SK-N-SH (cell line): ENCODE results near the gene COPS4. TPM values are rescaled to one million over a fixed set of nuclear protein-coding genes. Genes with fewer than 3 reads are reported as not detected.

ENCODE experiments used
- CTCF ChIA-PET: fragments of 300-600, 350-600 bp; formaldehyde crosslinking; extraction: SDS; loops from one replicate; lab custom pipeline; 2021; lab: Yijun Ruan, JAX
- POLR2A ChIA-PET: fragments of 350-600 bp; sonication (Branson Sonifier 250); formaldehyde crosslinking; extraction: SDS; loops from one replicate; lab custom pipeline; 2020; ENCODE audit warnings: antibody characterized with exemption, inconsistent platforms; lab: Yijun Ruan, JAX
- DNase-seq: peaks from one replicate; pipeline ENCODE4 v3.0.0; 2012
- H2AFZ ChIP-seq: fragments of 200-600 bp; sonication (generic); 2 replicates; pipeline ENCODE4 v1.8.1; 2016; ENCODE audit warnings: antibody characterized with exemption, mild to moderate bottlenecking, low read depth
- H3F3A ChIP-seq: fragments of 200-600 bp; sonication (generic); replicated peaks from 2 replicates; pipeline ENCODE3; 2016; ENCODE audit warnings: antibody characterized with exemption, mild to moderate bottlenecking; ENCODE audit not compliant: insufficient read depth
- H3K27ac ChIP-seq, 2 experiments: fragments of 200-500 bp in 1 of 2; fragments of 200-600 bp in 1 of 2; sonication (Bioruptor generic) in 1 of 2; sonication (generic), shearing (Covaris generic) in 1 of 2; 2 replicates each; pipeline versions ENCODE4 v1.5.1 to v1.6.1; 2014 to 2016; ENCODE audit warnings: low read depth in 2 of 2, inconsistent platforms in 1 of 2, low read length in 1 of 2, mild to moderate bottlenecking in 1 of 2, mixed read lengths in 1 of 2
- H3K27me3 ChIP-seq: fragments of 200-600 bp; sonication (generic), shearing (Covaris generic); 2 replicates; pipeline ENCODE4 v1.6.1; 2016; ENCODE audit warnings: mixed run types; ENCODE audit not compliant: insufficient read depth
- H3K36me3 ChIP-seq, 2 experiments: fragments of 200-500 bp in 1 of 2; fragments of 200-600 bp in 1 of 2; sonication (Bioruptor generic) in 1 of 2; sonication (generic) in 1 of 2; replicated peaks in 1 of 2; 2 replicates each; pipeline versions ENCODE3 to v1.5.1; 2014 to 2016; ENCODE audit warnings: low read length in 1 of 2, mild to moderate bottlenecking in 1 of 2; ENCODE audit not compliant: insufficient read depth in 2 of 2, control insufficient read depth in 1 of 2
- H3K4me1 ChIP-seq, 2 experiments: fragments of 200-500 bp in 1 of 2; fragments of 200-600 bp in 1 of 2; sonication (Bioruptor generic) in 1 of 2; sonication (generic), shearing (Covaris generic) in 1 of 2; 2 replicates each; pipeline versions ENCODE4 v1.5.1 to v1.6.1; 2014 to 2016; ENCODE audit warnings: low read depth in 1 of 2, low read length in 1 of 2, mixed run types in 1 of 2; ENCODE audit not compliant: insufficient read depth in 2 of 2, control insufficient read depth in 1 of 2
- H3K4me2 ChIP-seq: fragments of 200-600 bp; sonication (generic), shearing (Covaris generic); 2 replicates; pipeline ENCODE4 v1.6.1; 2017; ENCODE audit warnings: mixed run types
- H3K4me3 ChIP-seq, 2 experiments: fragments of 200-500 bp in 1 of 2; fragments of 200-600 bp in 1 of 2; sonication (Bioruptor generic) in 1 of 2; sonication (generic), shearing (Covaris generic) in 1 of 2; 2 replicates each; pipeline versions ENCODE4 v1.5.1 to v1.8.1; 2014 to 2016; ENCODE audit warnings: low read depth in 2 of 2, inconsistent platforms in 1 of 2, low read length in 1 of 2, mild to moderate bottlenecking in 1 of 2, mixed read lengths in 1 of 2, moderate library complexity in 1 of 2
- H3K79me2 ChIP-seq: fragments of 200-600 bp; sonication (generic); 2 replicates; pipeline ENCODE4 v1.8.1; 2017; ENCODE audit warnings: mild to moderate bottlenecking; ENCODE audit not compliant: insufficient read depth
- H3K9ac ChIP-seq: fragments of 200-600 bp; sonication (generic); 2 replicates; pipeline ENCODE4 v1.6.1; 2017; ENCODE audit warnings: mixed run types
- H3K9me2 ChIP-seq: fragments of 200-600 bp; sonication (generic); 2 replicates; pipeline ENCODE4 v1.6.1; 2017; ENCODE audit warnings: mixed run types
- H3K9me3 ChIP-seq: fragments of 200-600 bp; sonication (generic); 2 replicates; pipeline ENCODE4 v1.6.1; 2017; ENCODE audit warnings: mixed run types, mild to moderate bottlenecking, moderate library complexity
- H4K20me1 ChIP-seq: fragments of 200-600 bp; sonication (generic); 2 replicates; pipeline ENCODE4 v1.6.1; 2017; ENCODE audit warnings: mild to moderate bottlenecking, mixed run types; ENCODE audit not compliant: insufficient read depth
- CHD2 ChIP-seq: fragments of 150-350 bp; IDR thresholded peaks from 2 replicates; pipeline ENCODE4 v1.6.1; 2018; ENCODE audit warnings: low read length; ENCODE audit not compliant: partially characterized antibody
- EP300 ChIP-seq, 2 experiments: IDR thresholded peaks; 2 replicates each; pipeline versions ENCODE4 v1.4.0 to v1.6.1; 2012; ENCODE audit warnings: borderline replicate concordance in 1 of 2, low read depth in 1 of 2, low read length in 1 of 2
- FOXM1 ChIP-seq: IDR thresholded peaks from 2 replicates; pipeline ENCODE4 v1.4.0; 2012; ENCODE audit warnings: low read depth, mild to moderate bottlenecking
- GABPA ChIP-seq: IDR thresholded peaks from 2 replicates; pipeline ENCODE4 v1.4.0; 2012; ENCODE audit warnings: low read depth, mild to moderate bottlenecking
- GATA2 ChIP-seq: sonication (generic); formaldehyde crosslinking; IDR thresholded peaks from 2 replicates; pipeline ENCODE4 v1.5.0; 2020; ENCODE audit warnings: mild to moderate bottlenecking, missing genetic modification reagents
- NRF1 ChIP-seq: IDR thresholded peaks from 2 replicates; pipeline ENCODE4 v1.6.1; 2012; ENCODE audit warnings: low read depth, mild to moderate bottlenecking, low read length
- RAD21 ChIP-seq: IDR thresholded peaks from 2 replicates; pipeline ENCODE4 v1.6.1; 2012; ENCODE audit warnings: mild to moderate bottlenecking, low read length
- RFX5 ChIP-seq: IDR thresholded peaks from 2 replicates; pipeline ENCODE4 v1.6.1; 2012; ENCODE audit warnings: mild to moderate bottlenecking, improper control_type of control experiment, low read length
- TCF12 ChIP-seq: IDR thresholded peaks from 2 replicates; pipeline ENCODE4 v1.4.0; 2012
- TEAD4 ChIP-seq: IDR thresholded peaks from 2 replicates; pipeline ENCODE4 v1.4.0; 2012; ENCODE audit warnings: mild to moderate bottlenecking, borderline replicate concordance; ENCODE audit not compliant: insufficient read depth
- YY1 ChIP-seq: IDR thresholded peaks from 2 replicates; pipeline ENCODE4 v1.4.0; 2012; ENCODE audit warnings: low read depth, mild to moderate bottlenecking
- WGBS: methylation state at CpG from one replicate; pipeline ENCODE4 v1.1.6; 2017; ENCODE audit warnings: low lambda C conversion rate; 5-methylcytosine and 5-hydroxymethylcytosine counted together
- polyA plus RNA-seq, 3 experiments: library from polyadenylated mRNA; depleted of rRNA; stranded (reverse); fragments of >200 nt; gene quantifications; 2 replicates each; pipeline ENCODE4 v1.2.3, GENCODE V29; 2012
- TF ChIP-seq, protein P1 (sequence below): IDR thresholded peaks from 2 replicates; pipeline ENCODE4; 2012
- TF ChIP-seq, protein P2 (sequence below): IDR thresholded peaks from 2 replicates; pipeline ENCODE4 v1.4.0; 2012; ENCODE audit warnings: low read depth, borderline replicate concordance
- TF ChIP-seq, protein P3 (sequence below): IDR thresholded peaks from 2 replicates; pipeline ENCODE4 v1.6.1; 2012; ENCODE audit warnings: mild to moderate bottlenecking, low read depth, low read length, moderate library complexity
- TF ChIP-seq, protein P4 (sequence below): IDR thresholded peaks from 2 replicates; pipeline ENCODE4 v1.4.0; 2012; ENCODE audit warnings: low read depth

Gene COPS4
- polyA plus RNA-seq, 1 of the 3 experiments (the other 2 are of a cell fraction): 33.9 TPM

- Histone ChIP-seq H3K4me3 (no peak overlapping the region), H3K79me2 (no peaks in the 10 kb centered on the region), H3K4me2 (no peak overlapping the region), H3K36me3 (peaks cover 41 to 65% of the 10 kb centered on the region in 2 experiments), H3K9me2 (no peaks in the 10 kb centered on the region), H3K9ac (no peak overlapping the region), H3K4me1 (no peaks in the 10 kb centered on the region), H3F3A (peaks cover 11% of the 10 kb centered on the region), H3K9me3 (no peaks in the 10 kb centered on the region), H4K20me1 (no peaks in the 10 kb centered on the region), H2AFZ (no peak overlapping the region), H3K27ac (no peak overlapping the region), H3K27me3 (no peaks in the 10 kb centered on the region)
- POLR2A ChIA-PET: no interaction called here
- CTCF ChIA-PET: interaction anchor here (0.9 kb wide), 1 partner anchor 10 kb away, joined by 3 read pairs; no protein-coding TSS in a partner anchor
- WGBS: 100% methylated on average over 1 of the region's 1 CpG
- TF ChIP-seq, protein P1, sequence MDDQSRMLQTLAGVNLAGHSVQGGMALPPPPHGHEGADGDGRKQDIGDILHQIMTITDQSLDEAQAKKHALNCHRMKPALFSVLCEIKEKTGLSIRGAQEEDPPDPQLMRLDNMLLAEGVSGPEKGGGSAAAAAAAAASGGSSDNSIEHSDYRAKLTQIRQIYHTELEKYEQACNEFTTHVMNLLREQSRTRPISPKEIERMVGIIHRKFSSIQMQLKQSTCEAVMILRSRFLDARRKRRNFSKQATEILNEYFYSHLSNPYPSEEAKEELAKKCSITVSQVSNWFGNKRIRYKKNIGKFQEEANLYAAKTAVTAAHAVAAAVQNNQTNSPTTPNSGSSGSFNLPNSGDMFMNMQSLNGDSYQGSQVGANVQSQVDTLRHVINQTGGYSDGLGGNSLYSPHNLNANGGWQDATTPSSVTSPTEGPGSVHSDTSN: no peak
- TF ChIP-seq TEAD4 (no peak), CHD2 (no peak), FOXM1 (no peak), GABPA (no peak), TCF12 (no peak), NRF1 (no peak), GATA2 (CRISPR knock-in tag) (no peak), RFX5 (no peak), EP300 (IDR thresholded peaks at IDR 0.05; ENCODE audit: borderline replicate concordance in 1 of 2, low read depth in 1 of 2, low read length in 1 of 2) (no peak), YY1 (no peak), RAD21 (no peak)
- TF ChIP-seq, protein P2, sequence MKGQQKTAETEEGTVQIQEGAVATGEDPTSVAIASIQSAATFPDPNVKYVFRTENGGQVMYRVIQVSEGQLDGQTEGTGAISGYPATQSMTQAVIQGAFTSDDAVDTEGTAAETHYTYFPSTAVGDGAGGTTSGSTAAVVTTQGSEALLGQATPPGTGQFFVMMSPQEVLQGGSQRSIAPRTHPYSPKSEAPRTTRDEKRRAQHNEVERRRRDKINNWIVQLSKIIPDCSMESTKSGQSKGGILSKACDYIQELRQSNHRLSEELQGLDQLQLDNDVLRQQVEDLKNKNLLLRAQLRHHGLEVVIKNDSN: no peak
- TF ChIP-seq, protein P3, sequence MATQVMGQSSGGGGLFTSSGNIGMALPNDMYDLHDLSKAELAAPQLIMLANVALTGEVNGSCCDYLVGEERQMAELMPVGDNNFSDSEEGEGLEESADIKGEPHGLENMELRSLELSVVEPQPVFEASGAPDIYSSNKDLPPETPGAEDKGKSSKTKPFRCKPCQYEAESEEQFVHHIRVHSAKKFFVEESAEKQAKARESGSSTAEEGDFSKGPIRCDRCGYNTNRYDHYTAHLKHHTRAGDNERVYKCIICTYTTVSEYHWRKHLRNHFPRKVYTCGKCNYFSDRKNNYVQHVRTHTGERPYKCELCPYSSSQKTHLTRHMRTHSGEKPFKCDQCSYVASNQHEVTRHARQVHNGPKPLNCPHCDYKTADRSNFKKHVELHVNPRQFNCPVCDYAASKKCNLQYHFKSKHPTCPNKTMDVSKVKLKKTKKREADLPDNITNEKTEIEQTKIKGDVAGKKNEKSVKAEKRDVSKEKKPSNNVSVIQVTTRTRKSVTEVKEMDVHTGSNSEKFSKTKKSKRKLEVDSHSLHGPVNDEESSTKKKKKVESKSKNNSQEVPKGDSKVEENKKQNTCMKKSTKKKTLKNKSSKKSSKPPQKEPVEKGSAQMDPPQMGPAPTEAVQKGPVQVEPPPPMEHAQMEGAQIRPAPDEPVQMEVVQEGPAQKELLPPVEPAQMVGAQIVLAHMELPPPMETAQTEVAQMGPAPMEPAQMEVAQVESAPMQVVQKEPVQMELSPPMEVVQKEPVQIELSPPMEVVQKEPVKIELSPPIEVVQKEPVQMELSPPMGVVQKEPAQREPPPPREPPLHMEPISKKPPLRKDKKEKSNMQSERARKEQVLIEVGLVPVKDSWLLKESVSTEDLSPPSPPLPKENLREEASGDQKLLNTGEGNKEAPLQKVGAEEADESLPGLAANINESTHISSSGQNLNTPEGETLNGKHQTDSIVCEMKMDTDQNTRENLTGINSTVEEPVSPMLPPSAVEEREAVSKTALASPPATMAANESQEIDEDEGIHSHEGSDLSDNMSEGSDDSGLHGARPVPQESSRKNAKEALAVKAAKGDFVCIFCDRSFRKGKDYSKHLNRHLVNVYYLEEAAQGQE: no peak
- TF ChIP-seq, protein P4, sequence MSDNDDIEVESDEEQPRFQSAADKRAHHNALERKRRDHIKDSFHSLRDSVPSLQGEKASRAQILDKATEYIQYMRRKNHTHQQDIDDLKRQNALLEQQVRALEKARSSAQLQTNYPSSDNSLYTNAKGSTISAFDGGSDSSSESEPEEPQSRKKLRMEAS: no peak
- DNase-seq: no peak
Observed at GRCh38 chr4:83065266-83065665, 30.3 kb downstream of the COPS4 start.
